MM.1S (cell line): ENCODE measurements around the gene ARMC3.

ENCODE experiments used
- DNase-seq: peaks from one replicate; pipeline ENCODE4 v3.0.0-alpha.2; 2015
- H2AFZ ChIP-seq: fragments of 300-600 bp; sonication (generic); 2 replicates; pipeline ENCODE4 v1.6.0; 2016; ENCODE audit warnings: antibody characterized with exemption, low read length
- H3F3A ChIP-seq: fragments of 300-600 bp; sonication (generic); 2 replicates; pipeline ENCODE4 v1.6.1; 2016; ENCODE audit warnings: mild to moderate bottlenecking, antibody characterized with exemption, low read length, moderate library complexity, mixed read lengths; ENCODE audit not compliant: insufficient read depth
- H3K27ac ChIP-seq: fragments of 300-600 bp; sonication (generic); 2 replicates; pipeline ENCODE4 v1.5.1; 2016; ENCODE audit warnings: mild to moderate bottlenecking, low read length
- H3K27me3 ChIP-seq: fragments of 300-600 bp; sonication (generic); replicated peaks from 2 replicates; pipeline ENCODE4 v1.6.0; 2016; ENCODE audit warnings: low read length; ENCODE audit not compliant: insufficient read depth
- H3K36me3 ChIP-seq: fragments of 300-600 bp; sonication (generic); replicated peaks from 2 replicates; pipeline ENCODE4 v1.6.1; 2016; ENCODE audit warnings: mild to moderate bottlenecking, low read length, mixed read lengths; ENCODE audit not compliant: insufficient read depth
- H3K4me1 ChIP-seq: fragments of 300-600 bp; sonication (generic); 2 replicates; pipeline ENCODE4 v1.6.1; 2016; ENCODE audit warnings: low read length, mixed read lengths
- H3K4me2 ChIP-seq: fragments of 300-600 bp; sonication (generic); 2 replicates; pipeline ENCODE4 v1.6.0; 2016; ENCODE audit warnings: low read depth, low read length
- H3K4me3 ChIP-seq: fragments of 300-600 bp; sonication (generic); 2 replicates; pipeline ENCODE4 v1.5.1; 2016; ENCODE audit warnings: low read length, mixed read lengths
- H3K79me2 ChIP-seq: fragments of 300-600 bp; sonication (generic); 2 replicates; pipeline ENCODE4 v1.6.1; 2016; ENCODE audit warnings: mixed run types, low read length, mixed read lengths
- H3K9ac ChIP-seq: fragments of 300-600 bp; sonication (generic); 2 replicates; pipeline ENCODE4 v1.6.1; 2016; ENCODE audit warnings: low read length, mixed read lengths
- H3K9me2 ChIP-seq: fragments of 300-600 bp; sonication (generic); replicated peaks from 2 replicates; pipeline ENCODE4 v1.6.1; 2016; ENCODE audit warnings: mild to moderate bottlenecking, low read length, mixed read lengths; ENCODE audit not compliant: insufficient read depth
- H3K9me3 ChIP-seq: fragments of 300-600 bp; sonication (generic); replicated peaks from 2 replicates; pipeline ENCODE4 v1.6.1; 2016; ENCODE audit warnings: mild to moderate bottlenecking, low read length, mixed read lengths; ENCODE audit not compliant: insufficient read depth
- H4K20me1 ChIP-seq: fragments of 300-600 bp; sonication (generic); 2 replicates; pipeline ENCODE4 v1.6.1; 2016; ENCODE audit warnings: mild to moderate bottlenecking, low read length, moderate library complexity, mixed read lengths; ENCODE audit not compliant: insufficient read depth
- EZH2 ChIP-seq: fragments of 300-600 bp; sonication (generic); optimal IDR thresholded peaks from 2 replicates; pipeline ENCODE3; 2017; ENCODE audit warnings: low read depth, mild to moderate bottlenecking, antibody characterized with exemption, low read length, mixed read lengths
- EZH2phosphoT487 ChIP-seq: fragments of 300-600 bp; sonication (generic); IDR thresholded peaks from 2 replicates; pipeline ENCODE4 v1.6.1; 2018; ENCODE audit warnings: antibody characterized with exemption, low read length
- TF ChIP-seq, protein P1 (sequence below): fragments of 300-600 bp; sonication (generic); IDR thresholded peaks from 2 replicates; pipeline ENCODE4 v1.5.1; 2016; ENCODE audit warnings: antibody characterized with exemption, low read length, mixed read lengths

The ARMC3 gene

DNA sequence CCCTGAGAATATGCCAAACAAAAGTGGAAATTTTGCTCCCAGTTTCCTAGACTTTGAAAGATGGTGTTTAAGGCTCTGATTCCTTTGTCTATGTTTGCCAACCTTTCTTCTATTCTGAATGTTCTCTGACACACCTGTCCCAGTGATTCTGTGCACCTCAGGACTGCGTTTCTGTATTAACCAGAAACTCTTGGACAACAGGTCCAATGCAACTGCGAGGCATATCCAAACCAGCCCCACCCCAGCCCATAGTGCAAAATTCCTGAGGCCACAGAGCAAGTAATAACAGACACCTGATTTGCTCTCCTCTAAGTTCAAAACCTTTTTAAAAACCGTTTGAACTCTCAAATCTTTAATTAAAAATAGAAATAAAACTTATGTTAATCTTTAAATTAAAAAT lies 130.5 kb downstream of the ARMC3 start:
- Histone ChIP-seq H3F3A (no peaks in the 10 kb centered on the region), H3K4me1 (no peaks in the 10 kb centered on the region), H3K36me3 (no peaks in the 10 kb centered on the region), H3K9me3 (no peaks in the 10 kb centered on the region), H4K20me1 (no peaks in the 10 kb centered on the region), H3K79me2 (no peaks in the 10 kb centered on the region), H3K4me2 (no peak overlapping the region), H3K27ac (no peak overlapping the region), H3K27me3 (no peaks in the 10 kb centered on the region), H3K9me2 (no peaks in the 10 kb centered on the region), H3K9ac (no peak overlapping the region), H2AFZ (no peak overlapping the region), H3K4me3 (no peak overlapping the region)
- no peak for DNase-seq
- TF ChIP-seq, protein P1, sequence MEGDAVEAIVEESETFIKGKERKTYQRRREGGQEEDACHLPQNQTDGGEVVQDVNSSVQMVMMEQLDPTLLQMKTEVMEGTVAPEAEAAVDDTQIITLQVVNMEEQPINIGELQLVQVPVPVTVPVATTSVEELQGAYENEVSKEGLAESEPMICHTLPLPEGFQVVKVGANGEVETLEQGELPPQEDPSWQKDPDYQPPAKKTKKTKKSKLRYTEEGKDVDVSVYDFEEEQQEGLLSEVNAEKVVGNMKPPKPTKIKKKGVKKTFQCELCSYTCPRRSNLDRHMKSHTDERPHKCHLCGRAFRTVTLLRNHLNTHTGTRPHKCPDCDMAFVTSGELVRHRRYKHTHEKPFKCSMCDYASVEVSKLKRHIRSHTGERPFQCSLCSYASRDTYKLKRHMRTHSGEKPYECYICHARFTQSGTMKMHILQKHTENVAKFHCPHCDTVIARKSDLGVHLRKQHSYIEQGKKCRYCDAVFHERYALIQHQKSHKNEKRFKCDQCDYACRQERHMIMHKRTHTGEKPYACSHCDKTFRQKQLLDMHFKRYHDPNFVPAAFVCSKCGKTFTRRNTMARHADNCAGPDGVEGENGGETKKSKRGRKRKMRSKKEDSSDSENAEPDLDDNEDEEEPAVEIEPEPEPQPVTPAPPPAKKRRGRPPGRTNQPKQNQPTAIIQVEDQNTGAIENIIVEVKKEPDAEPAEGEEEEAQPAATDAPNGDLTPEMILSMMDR: no peak
- TF ChIP-seq EZH2phosphoT487 (no peak), EZH2 (no peak)

DNA sequence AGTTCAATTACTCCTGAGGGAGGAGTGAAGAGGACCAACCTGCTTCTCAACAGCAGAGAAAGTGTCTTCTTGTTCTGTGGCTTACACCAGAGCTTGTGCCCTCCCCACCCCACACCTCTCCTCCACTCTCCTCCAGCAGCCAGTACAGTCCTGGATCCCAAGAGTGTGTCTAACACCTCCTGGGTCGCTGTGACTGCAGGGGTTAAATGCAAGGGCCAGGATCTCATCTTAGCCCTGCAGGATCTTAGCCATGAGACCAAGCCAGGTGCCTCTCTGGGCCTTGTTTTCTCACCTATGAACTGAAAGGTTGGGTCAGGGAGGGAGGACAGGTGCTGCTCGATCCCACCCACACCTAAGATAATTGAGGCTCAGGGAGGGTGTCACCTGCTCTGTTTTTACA lies 133.1 kb downstream of the ARMC3 start:
- no peaks in the 10 kb centered on the region for H3K9me2 ChIP-seq
- H3K4me1 ChIP-seq: no peaks in the 10 kb centered on the region
- H3K27ac ChIP-seq: no peak overlapping the region
- H3K36me3 ChIP-seq: no peaks in the 10 kb centered on the region
- no peaks in the 10 kb centered on the region for H3F3A ChIP-seq
- no peak overlapping the region for H3K4me3 ChIP-seq
- DNase-seq: no peak
- no peak overlapping the region for H3K9ac ChIP-seq
- H3K27me3 ChIP-seq: no peaks in the 10 kb centered on the region
- H2AFZ ChIP-seq: no peak overlapping the region
- TF ChIP-seq EZH2: no peak
- TF ChIP-seq EZH2phosphoT487: no peak
- TF ChIP-seq, protein P1: no peak
- H3K79me2 ChIP-seq: no peaks in the 10 kb centered on the region
- no peaks in the 10 kb centered on the region for H3K9me3 ChIP-seq
- no peak overlapping the region for H3K4me2 ChIP-seq
- H4K20me1 ChIP-seq: no peaks in the 10 kb centered on the region

DNA sequence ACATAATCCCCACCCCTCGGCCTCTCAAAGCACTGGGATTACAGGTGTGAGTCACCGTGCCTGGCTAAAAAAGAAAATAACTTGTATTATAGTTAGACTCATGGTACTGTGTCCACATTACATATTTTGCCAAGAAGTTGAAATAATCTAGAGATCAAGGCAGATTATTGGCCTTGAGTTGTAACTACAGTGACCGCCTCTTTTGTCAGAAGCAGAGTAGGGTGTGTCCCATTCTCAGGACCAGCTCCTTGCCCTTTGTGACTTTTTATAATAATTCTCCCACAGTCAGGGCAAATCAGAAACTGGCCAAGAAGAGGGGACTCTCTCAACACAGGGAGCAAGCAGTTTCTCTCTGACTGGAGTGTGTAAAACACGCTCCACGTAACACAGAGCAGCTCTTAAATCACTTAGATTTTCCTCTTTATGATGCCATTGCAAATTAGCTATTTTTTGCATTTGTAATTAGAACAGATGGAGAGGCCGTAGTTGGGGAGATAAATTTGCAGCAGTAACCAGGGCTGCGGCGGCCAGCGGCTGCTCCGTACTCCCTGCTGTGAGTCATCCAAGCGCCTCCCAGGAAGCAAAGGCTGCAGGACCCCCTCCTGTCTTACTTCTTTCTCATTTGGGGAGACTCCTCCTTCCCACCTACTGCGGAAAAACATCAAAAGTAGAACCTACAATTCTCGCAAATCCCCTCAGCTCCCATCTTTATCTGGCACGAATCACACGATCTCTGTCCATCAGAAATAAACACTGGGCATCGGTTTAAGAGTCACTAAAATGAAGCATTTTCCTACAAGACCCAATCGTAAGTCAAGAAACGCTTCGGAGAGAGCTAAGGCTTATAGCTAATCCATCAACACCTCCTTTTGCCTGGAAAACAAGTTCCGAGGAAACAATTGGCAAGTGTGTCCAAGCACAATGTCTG lies 135.5 kb downstream of the ARMC3 start:
- Histone ChIP-seq H4K20me1 (no peaks in the 10 kb centered on the region), H3K9me3 (no peaks in the 10 kb centered on the region), H3F3A (no peaks in the 10 kb centered on the region), H3K4me1 (no peaks in the 10 kb centered on the region), H3K27me3 (no peaks in the 10 kb centered on the region), H3K9me2 (no peaks in the 10 kb centered on the region), H3K27ac (no peak overlapping the region), H3K9ac (no peak overlapping the region), H3K36me3 (no peaks in the 10 kb centered on the region), H3K4me3 (no peak overlapping the region), H2AFZ (no peak overlapping the region), H3K79me2 (no peaks in the 10 kb centered on the region), H3K4me2 (no peak overlapping the region)
- TF ChIP-seq, protein P1: no peak
- TF ChIP-seq EZH2phosphoT487: no peak
- TF ChIP-seq EZH2: no peak
- no peak for DNase-seq
